GM18519 (cell line): ENCODE results near the gene TFF1.
A peak's percentile ranks its signal among the peaks of the same experiment; 100 is the strongest.

ENCODE experiments used
- ATAC-seq: cut with Tn5 transposase; IDR thresholded peaks from one replicate; pipeline ENCODE4 v1.9.1; 2021; ENCODE audit warnings: mild to moderate bottlenecking, moderate library complexity; ENCODE audit not compliant: unreplicated experiment, low FRiP score

Gene TFF1

GRCh38 chr21:42400525-42400924, 34.2 kb upstream of the TFF1 start:
- ATAC-seq, result no peak

GRCh38 chr21:42398436-42399028, 32.2 kb upstream of the TFF1 start:
- no peak for ATAC-seq

- no peak for ATAC-seq
Measured at GRCh38 chr21:42397746-42398394, 31.5 kb upstream of the TFF1 start.

- no peak for ATAC-seq
Measured at GRCh38 chr21:42396799-42397745, 30.7 kb upstream of the TFF1 start.

- no peak for ATAC-seq
Measured at GRCh38 chr21:42395905-42396651, 29.7 kb upstream of the TFF1 start, which contains the start of gene TMPRSS3. TSS of gene TMPRSS3 (minus strand) at chr21:42396052. CDS start at chr21:42395417, 635 bp downstream.

GRCh38 chr21:42395302-42395701, 29.0 kb upstream of the TFF1 start:
- ATAC-seq, result no peak

- no peak for ATAC-seq
Measured at GRCh38 chr21:42393443-42393950, 27.2 kb upstream of the TFF1 start.

GRCh38 chr21:42392731-42393442, 26.6 kb upstream of the TFF1 start:
- ATAC-seq, result peak; percentile 56

GRCh38 chr21:42391297-42391696, 25.0 kb upstream of the TFF1 start:
- no peak for ATAC-seq

GRCh38 chr21:42390696-42391095, 24.4 kb upstream of the TFF1 start:
- no peak for ATAC-seq

GRCh38 chr21:42390193-42390592, 23.9 kb upstream of the TFF1 start:
- no peak for ATAC-seq

- no peak for ATAC-seq
Measured at GRCh38 chr21:42389449-42389835, 23.1 kb upstream of the TFF1 start.

GRCh38 chr21:42388740-42389448, 22.6 kb upstream of the TFF1 start:
- ATAC-seq, result no peak

- ATAC-seq, result no peak
Measured at GRCh38 chr21:42387843-42388340, 21.6 kb upstream of the TFF1 start.

- ATAC-seq, result no peak
Measured at GRCh38 chr21:42387164-42387563, 20.8 kb upstream of the TFF1 start.

GRCh38 chr21:42386034-42386591, 19.8 kb upstream of the TFF1 start:
- ATAC-seq, result no peak

- ATAC-seq, result no peak
Measured at GRCh38 chr21:42385619-42386018, 19.3 kb upstream of the TFF1 start.

GRCh38 chr21:42384989-42385388, 18.7 kb upstream of the TFF1 start:
- ATAC-seq, result no peak
